ENCODE results near the gene IGSF3.
"Not testable (repeated sequence)": the region's sequence is repeated elsewhere in the genome, so short reads cannot be mapped to it uniquely, and the experiment has no call there.

DNA sequence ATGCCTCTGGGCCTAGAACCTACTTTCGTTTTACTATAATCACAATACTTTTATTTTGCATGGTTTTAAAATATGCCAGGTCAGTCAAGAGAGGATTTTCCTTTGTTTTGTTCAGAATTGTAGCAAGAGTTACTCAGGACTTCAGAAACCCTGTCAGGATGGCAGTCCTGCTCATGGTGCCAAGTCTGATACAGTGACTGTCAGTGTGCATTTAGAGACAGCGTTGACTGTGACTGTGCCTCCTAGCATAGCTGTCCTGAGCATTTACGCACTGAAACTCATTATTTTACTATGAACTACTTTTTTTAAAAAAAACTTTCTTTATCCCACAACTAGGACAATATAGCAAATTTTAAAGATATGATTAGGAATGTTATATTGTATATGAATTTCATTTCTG, 73.6 kb downstream of the IGSF3 start:
- TF ChIP-seq POLR2A (IDR thresholded peaks at IDR 0.05; ENCODE audit: extremely low read depth, insufficient read length): not testable (repeated sequence)
- TF ChIP-seq, protein P1, sequence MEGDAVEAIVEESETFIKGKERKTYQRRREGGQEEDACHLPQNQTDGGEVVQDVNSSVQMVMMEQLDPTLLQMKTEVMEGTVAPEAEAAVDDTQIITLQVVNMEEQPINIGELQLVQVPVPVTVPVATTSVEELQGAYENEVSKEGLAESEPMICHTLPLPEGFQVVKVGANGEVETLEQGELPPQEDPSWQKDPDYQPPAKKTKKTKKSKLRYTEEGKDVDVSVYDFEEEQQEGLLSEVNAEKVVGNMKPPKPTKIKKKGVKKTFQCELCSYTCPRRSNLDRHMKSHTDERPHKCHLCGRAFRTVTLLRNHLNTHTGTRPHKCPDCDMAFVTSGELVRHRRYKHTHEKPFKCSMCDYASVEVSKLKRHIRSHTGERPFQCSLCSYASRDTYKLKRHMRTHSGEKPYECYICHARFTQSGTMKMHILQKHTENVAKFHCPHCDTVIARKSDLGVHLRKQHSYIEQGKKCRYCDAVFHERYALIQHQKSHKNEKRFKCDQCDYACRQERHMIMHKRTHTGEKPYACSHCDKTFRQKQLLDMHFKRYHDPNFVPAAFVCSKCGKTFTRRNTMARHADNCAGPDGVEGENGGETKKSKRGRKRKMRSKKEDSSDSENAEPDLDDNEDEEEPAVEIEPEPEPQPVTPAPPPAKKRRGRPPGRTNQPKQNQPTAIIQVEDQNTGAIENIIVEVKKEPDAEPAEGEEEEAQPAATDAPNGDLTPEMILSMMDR (IDR thresholded peaks at IDR 0.05; ENCODE audit: low read depth, low read length): not testable (repeated sequence)
- TF ChIP-seq, protein P2, sequence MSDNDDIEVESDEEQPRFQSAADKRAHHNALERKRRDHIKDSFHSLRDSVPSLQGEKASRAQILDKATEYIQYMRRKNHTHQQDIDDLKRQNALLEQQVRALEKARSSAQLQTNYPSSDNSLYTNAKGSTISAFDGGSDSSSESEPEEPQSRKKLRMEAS (IDR thresholded peaks at IDR 0.05; ENCODE audit: low read depth, low read length): not testable (repeated sequence)
